Stimulated activated CD8-positive, alpha-beta memory T cell treated with anti-CD3 and anti-CD28 coated beads, Interleukin-4, amount 100 ng/mL, for 4 hours (primary cell): ENCODE results near the gene NOSTRIN.
"Not testable (repeated sequence)": the region's sequence is repeated elsewhere in the genome, so short reads cannot be mapped to it uniquely, and the experiment has no call there.

Source experiments
- DNase-seq, 2 donors: peaks; one replicate each; pipeline ENCODE4 v3.0.0-alpha.2; 2020; ENCODE audit warnings: low read depth in 2 of 2, low spot score in 1 of 2

Gene NOSTRIN

DNA sequence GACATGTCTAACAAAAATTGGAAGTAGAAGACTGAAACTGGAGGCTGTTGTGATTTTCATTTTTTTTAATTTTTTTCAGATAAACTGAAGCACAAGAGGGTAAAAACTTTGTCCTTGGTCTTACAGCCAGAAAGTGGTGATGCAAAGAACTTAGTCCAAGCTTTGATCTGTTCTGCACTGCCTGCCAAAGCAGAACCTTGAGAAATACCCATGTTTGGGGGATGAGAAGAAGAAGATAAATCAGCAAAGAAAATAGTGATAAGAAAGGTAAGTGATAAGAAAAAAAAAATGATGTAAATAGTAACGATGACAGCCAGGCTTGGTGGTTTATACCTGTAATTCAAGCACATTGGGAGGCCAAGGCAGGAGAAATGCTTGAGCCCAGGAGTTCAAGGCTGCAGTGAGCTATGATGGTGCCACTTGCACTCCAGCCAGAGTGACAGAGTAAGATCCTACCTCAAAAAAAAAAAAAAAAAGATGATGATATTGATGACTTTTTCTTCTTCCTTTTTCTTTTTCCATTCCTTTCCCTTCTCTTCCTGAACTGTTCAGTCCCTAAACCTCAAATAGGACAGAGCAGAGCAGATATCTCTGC is 14.6 kb upstream of the NOSTRIN start:
- no peak for DNase-seq

DNA sequence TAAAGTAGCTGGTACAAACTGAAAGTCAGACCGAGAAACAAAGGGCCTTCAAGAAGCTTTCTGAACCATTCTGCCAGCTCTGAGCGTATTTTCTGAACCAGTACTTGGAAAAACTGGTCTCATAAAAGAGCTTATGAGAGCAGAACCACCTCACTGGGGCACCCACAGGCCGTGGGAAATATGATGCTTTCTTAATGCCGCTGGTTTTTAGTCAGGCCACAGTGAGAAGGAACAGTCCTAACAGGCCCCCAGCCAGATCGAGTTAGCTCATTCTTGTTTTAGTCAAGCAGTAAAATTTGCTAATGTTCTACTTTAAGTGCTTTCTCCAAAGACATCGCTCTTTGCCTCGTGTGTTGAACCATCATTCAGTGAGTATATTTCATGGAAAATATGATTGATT is 12.7 kb upstream of the NOSTRIN start:
- no peak for DNase-seq

DNA sequence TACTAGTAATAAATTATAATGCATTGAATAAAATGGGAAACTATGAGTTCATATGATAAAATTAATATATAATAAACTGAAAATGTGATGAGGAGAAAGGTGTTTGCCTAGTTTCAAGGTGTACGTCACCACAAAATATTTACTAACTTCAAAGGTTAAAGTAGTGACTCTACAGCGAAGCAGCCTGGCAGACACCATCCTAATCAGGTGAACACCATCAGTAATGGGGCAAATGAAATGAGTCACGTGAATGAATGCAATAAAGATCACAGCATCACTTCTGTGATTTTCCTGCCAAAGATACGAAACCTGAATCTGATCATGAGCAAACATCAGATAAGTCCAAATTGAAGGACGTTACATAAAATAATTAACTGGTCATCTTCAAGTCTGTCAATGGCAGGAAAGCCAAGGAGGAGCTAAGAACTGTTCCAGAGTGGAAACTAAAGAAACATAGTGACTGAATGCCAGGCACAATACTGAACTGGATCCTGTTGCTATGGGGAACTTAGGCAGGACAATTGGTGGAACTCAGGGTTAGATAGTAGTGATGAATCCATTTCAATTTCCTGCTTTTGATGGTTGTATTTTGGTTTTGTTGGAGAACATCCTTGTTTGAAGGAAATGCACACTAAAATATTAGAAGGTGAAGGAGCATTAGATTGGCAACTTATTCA is 12.1 kb upstream of the NOSTRIN start:
- no peak for DNase-seq

DNA sequence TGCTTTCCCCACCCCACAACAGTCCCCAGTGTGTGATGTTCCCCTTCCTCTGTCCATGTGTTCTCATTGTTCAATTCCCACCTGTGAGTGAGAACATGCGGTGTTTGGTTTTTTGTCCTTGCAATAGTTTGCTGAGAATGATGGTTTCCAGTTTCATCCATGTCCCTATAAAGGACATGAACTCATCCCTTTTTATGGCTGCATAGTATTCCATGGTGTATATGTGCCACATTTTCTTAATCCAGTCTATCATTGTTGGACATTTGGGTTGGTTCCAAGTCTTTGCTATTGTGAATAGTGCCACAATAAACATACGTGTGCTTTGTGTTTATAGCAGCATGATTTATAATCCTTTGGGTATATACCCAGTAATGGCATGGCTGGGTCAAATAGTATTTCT is 11.3 kb upstream of the NOSTRIN start:
- DNase-seq = not testable (repeated sequence)

GRCh38 chr2:168793596-168793995 is 8.8 kb upstream of the NOSTRIN start:
- no peak for DNase-seq

GRCh38 chr2:168794968-168795367 is 7.5 kb upstream of the NOSTRIN start:
- DNase-seq = no peak

DNA sequence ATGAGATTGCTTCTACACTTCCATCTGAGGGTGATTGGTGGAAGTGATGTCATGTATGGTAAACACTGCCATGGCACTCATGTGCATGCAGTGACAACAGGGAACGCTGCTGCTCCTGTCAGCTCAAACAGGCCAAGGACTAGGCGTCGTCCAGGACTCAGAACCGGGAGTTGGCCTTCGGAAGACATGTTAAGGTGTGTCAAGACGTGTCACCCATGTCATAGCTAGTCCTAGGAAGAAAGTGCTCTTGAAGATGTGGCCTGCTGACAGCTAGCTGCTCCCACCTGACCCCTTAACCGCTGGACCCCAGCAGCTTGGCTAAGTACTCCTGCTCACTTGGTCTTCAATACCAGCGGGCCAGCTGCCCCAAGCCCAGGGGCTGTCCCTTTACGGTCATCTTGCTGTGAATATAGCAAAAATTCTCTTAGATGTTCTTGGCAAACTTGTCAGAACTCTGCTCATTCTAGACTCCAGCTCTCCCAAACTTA is 6.3 kb upstream of the NOSTRIN start:
- DNase-seq = no peak

- DNase-seq = no peak
Measured at GRCh38 chr2:168796583-168797285, 5.7 kb upstream of the NOSTRIN start.

DNA sequence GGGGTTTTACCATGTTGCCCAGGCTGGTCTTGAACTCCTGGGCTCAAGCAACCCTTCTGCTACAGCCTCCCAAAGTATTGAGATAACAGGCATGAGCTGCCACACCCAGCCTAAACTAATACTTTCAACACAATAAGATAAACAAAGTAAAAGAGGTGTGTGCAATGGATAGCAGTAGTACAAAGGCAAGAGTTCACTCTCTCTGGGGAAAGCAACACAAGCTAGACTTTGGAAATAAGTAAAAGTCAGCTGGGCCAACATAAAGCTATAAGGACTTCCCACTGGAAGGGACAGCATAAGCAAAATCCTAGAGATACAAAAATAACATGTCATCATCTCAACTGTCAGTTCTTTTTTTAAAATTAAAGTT is 5.2 kb upstream of the NOSTRIN start:
- DNase-seq = no peak

DNA sequence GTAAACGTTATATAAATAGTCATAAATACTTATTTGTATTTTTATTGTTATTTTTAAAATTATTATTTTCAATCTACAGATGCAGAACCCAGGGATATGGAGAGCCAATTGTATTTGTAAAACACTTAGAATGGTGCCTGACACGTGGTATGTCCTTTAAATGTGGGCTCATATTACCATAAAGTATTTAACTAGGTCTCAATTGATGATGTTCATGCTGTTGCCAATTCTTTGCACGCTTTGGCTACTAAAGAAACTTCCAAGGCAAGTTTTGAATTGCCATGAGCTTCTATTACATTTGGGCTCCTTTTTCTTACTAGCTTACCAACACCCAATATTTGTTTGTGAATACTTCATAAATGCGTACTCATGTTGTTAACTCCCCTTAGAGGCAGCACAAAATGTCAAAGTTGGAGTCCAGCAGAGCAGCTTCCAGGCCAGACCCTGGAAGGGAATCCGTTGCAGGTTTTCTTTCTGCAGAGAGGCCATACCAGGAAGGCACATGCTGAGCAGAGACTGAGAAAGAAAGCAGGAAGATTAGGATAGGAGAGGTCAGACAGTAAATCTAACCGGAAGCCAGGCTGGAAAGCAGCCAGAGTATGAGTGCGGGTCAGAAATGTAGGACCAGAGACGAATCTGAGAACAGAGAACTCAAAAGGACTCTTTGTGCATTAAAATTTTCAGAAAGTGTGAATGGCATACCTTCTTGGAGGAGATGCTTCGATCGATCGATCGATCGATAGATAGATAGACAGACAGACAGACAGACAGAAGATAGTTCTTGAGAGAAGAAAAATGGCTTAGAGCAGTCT is 4.2 kb upstream of the NOSTRIN start:
- no peak for DNase-seq

GRCh38 chr2:168798888-168799410 is 3.5 kb upstream of the NOSTRIN start:
- no peak for DNase-seq

- DNase-seq = no peak
Measured at GRCh38 chr2:168801471-168801870, 966 bp upstream of the NOSTRIN start.

DNA sequence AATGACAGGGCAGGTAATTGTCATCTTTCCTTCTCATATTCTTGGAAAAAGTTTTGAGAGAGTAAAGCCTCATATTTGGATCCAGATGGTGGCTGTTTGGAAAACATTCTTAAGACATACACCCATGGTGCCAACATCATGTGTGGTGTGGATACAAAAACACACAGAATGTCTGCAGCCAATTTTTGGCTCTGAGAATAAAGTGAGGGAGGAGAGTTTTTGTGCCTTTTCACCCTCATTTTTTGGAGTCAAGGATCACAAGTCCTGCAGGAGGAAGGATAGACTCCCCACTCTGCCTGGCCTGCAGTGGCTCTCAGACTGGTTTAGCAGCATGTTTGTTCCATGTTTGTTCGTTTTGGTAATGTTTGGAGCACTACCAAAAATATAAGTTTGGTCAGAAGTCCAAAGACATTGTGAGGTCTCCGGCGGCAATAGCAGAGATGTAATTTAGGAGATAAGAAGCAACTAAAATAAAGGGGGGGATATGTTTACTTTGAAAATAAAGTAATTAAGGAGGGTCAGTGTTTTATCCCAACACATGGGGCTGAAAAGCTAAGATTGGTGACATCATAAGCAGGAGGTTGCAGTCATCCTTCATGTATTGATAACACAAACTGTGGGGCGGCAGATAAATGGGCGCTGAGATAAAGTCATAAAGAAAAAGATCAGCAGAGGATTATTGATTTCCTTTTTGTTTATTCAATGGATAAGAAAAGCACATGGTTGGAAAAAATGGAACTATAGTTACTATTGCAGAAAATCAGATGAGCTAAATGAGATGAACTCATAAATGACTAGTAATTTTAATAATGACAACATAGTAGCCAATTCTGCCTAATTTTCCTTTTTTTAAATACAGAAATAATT is 655 bp downstream of the NOSTRIN start:
- DNase-seq = no peak

DNA sequence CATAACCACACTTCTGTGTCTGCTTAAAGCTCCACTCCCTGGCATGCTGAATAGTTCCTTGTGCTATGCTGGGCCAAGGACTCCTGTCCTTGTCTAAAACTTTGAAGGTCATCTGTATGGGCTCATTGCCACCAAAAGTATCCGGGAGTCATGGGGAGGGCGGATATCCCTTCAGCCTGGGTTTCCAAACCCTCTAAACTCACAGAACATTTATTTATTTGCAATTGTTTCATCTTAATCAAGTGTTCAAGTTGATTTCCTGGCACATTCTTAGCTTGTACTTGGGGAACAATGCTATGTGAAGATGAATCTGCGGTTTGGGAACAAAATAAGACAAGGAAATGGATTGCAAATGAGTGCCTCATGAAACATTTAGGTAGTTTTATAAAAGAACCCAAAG is 1.8 kb downstream of the NOSTRIN start:
- DNase-seq = no peak

GRCh38 chr2:168805615-168806014 is 3.2 kb downstream of the NOSTRIN start:
- no peak for DNase-seq

DNA sequence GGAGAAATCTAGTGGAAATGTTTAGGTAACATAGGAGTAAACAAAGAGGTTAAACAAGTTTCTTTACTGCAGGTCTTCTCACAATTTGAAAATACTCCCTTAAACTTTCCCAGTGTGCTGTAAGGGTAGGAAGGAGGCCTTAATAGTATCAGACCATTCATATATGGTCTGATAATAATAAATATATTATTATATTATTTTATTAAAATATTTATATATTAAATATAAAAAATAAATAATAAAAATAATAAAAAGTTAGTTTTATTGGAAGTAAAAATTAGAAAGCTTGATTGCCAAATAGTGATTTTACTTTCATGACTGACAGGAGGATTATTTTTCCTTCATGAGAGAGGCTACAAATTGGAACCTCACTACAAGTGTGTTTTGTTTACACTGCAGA is 7.1 kb downstream of the NOSTRIN start:
- DNase-seq = no peak

DNA sequence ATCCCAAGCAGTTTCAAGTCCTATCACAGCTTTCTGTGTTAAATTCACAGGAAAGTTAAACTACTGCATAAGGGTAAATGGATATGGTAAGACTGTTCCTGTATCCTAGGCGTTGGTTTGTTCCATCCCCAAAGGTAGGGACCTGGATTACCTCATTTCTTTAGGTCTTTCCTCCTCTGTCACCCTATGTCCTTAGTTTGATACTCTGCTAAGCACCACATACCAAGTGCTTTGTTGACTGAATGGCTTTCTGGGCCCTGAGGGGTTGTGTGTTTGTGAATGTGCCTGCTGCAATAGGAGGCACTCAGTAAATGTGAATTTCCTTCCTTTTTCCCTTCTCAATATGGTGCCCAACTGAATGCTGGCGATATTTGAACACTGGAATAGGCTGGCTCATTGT is 7.8 kb downstream of the NOSTRIN start:
- DNase-seq = no peak

DNA sequence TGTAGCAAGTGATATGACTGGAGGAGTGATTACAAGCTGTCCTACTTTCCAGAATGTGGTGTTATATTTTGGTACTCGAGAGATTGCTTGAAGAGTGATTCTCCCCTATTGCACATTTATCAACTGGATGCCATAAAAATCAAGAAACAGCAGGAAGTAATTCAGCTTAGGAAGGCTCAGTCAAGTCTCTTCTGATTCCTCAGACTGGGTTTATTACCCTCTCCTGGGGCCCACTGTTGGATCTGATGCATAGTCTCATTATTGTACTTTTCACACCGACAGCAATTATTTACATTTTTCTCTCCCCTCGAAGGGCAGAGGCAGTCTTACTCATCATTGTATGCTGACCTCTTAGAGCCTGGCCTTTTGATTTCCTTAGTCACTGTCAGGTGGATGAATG is 9.3 kb downstream of the NOSTRIN start:
- no peak for DNase-seq

DNA sequence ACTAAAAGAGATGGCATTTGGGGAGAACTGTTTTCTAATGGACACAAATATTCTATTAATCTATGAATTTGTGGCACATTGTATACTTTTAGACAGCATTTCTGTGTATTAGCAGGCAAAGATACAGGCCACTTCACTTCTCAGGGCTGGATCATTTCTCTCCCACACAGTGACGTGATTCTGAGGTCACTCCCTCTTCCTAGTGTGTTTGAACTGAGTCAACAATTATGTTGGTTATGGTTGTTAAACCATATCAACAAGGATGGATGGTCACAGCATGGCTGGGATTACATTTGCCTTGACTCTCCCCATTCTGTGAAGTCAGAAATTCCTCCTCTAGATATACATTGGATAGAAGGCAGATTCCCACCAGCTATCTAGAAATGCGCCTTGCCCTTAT is 11.6 kb downstream of the NOSTRIN start:
- no peak for DNase-seq
